DOHH2 (cell line): ENCODE measurements around the gene TNS1.

Source experiments
- H3F3A ChIP-seq: fragments of 200-600 bp; sonication (generic), shearing (Covaris generic); 2 replicates; pipeline ENCODE4 v1.6.0; 2016; ENCODE audit warnings: antibody characterized with exemption, mild to moderate bottlenecking; ENCODE audit not compliant: control insufficient read depth, insufficient read depth
- H3K27ac ChIP-seq: fragments of 200-600 bp; sonication (generic); 2 replicates; pipeline ENCODE4 v1.5.1; 2014; ENCODE audit warnings: low read depth, mild to moderate bottlenecking, low read length, moderate library complexity
- H3K27me3 ChIP-seq: fragments of 200-600 bp; sonication (generic); 2 replicates; pipeline ENCODE4 v1.6.1; 2014; ENCODE audit warnings: mild to moderate bottlenecking, low read length, mixed read lengths; ENCODE audit not compliant: control insufficient read depth
- H3K36me3 ChIP-seq: fragments of 200-600 bp; sonication (generic); 2 replicates; pipeline ENCODE4 v1.6.1; 2014; ENCODE audit warnings: mild to moderate bottlenecking, low read length, moderate library complexity, mixed read lengths; ENCODE audit not compliant: control insufficient read depth
- H3K4me1 ChIP-seq: fragments of 200-600 bp; sonication (generic); 2 replicates; pipeline ENCODE4 v1.6.1; 2014; ENCODE audit warnings: mild to moderate bottlenecking, low read length, mixed read lengths; ENCODE audit not compliant: control insufficient read depth
- H3K4me2 ChIP-seq: fragments of 200-600 bp; sonication (generic); 2 replicates; pipeline ENCODE4 v1.6.0; 2014; ENCODE audit warnings: mild to moderate bottlenecking, low read length, moderate library complexity
- H3K4me3 ChIP-seq: fragments of 200-600 bp; sonication (generic); 2 replicates; pipeline ENCODE4 v1.5.1; 2014; ENCODE audit warnings: mild to moderate bottlenecking, low read length, mixed read lengths
- H3K79me2 ChIP-seq: fragments of 200-600 bp; sonication (generic); 2 replicates; pipeline ENCODE4 v1.6.1; 2014; ENCODE audit warnings: mild to moderate bottlenecking, low read length, mixed read lengths; ENCODE audit not compliant: control insufficient read depth
- H3K9me2 ChIP-seq: fragments of 200-600 bp; sonication (generic); replicated peaks from 2 replicates; pipeline ENCODE4 v1.6.1; 2014; ENCODE audit warnings: mild to moderate bottlenecking, low read length, mixed read lengths; ENCODE audit not compliant: control insufficient read depth
- H3K9me3 ChIP-seq: fragments of 200-600 bp; sonication (generic); 2 replicates; pipeline ENCODE4 v1.6.1; 2014; ENCODE audit warnings: antibody characterized with exemption, low read length, mixed read lengths; ENCODE audit not compliant: control insufficient read depth, insufficient read depth
- H4K20me1 ChIP-seq: fragments of 200-600 bp; sonication (generic); 2 replicates; pipeline ENCODE4 v1.6.0; 2014; ENCODE audit warnings: low read depth, mild to moderate bottlenecking, antibody characterized with exemption, low read length, moderate library complexity; ENCODE audit not compliant: control insufficient read depth, insufficient read depth
- EZH2phosphoT487 ChIP-seq: fragments of 200-600 bp; sonication (generic); IDR thresholded peaks from 2 replicates; pipeline ENCODE4 v1.6.1; 2017; ENCODE audit warnings: borderline replicate concordance, mild to moderate bottlenecking, antibody characterized with exemption, low read length, moderate library complexity, mixed read lengths
- TF ChIP-seq, protein P1 (sequence below): fragments of 200-600 bp; sonication (generic); IDR thresholded peaks from one replicate; pipeline ENCODE4 v1.5.1; 2014; ENCODE audit warnings: antibody characterized with exemption, mild to moderate bottlenecking, low read depth, low read length; ENCODE audit not compliant: poor library complexity, severe bottlenecking

The TNS1 gene

DNA sequence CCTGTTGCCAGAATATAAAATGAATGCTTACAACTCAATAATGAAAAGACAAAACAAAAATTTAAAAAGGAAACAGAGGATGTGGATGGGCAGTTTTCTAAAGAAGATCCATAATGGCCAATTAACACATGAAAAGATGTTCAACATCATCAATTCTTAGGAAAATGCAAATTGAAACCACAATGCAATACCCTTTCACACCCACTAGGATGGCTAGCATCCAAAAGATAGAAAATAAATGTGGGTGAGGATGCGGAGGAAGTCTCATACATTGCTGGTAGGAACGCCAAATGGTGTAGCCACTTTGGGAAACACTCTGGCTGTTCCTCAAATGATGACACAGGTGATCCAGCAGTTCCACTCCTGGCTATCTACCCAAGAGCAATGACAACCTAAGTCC, 130.5 kb downstream of the TNS1 start:
- Histone ChIP-seq H3K36me3 (no peaks in the 10 kb centered on the region), H3K27ac (no peak overlapping the region), H3K9me3 (no peaks in the 10 kb centered on the region), H3K4me1 (no peaks in the 10 kb centered on the region), H3K4me3 (no peak overlapping the region), H3K27me3 (peaks cover 9% of the 10 kb centered on the region; the same call in 1 of the 2 replicates), H3F3A (no peaks in the 10 kb centered on the region), H3K79me2 (no peaks in the 10 kb centered on the region), H4K20me1 (no peaks in the 10 kb centered on the region), H3K9me2 (no peaks in the 10 kb centered on the region), H3K4me2 (no peak overlapping the region)
- no peak for TF ChIP-seq EZH2phosphoT487
- TF ChIP-seq, protein P1, sequence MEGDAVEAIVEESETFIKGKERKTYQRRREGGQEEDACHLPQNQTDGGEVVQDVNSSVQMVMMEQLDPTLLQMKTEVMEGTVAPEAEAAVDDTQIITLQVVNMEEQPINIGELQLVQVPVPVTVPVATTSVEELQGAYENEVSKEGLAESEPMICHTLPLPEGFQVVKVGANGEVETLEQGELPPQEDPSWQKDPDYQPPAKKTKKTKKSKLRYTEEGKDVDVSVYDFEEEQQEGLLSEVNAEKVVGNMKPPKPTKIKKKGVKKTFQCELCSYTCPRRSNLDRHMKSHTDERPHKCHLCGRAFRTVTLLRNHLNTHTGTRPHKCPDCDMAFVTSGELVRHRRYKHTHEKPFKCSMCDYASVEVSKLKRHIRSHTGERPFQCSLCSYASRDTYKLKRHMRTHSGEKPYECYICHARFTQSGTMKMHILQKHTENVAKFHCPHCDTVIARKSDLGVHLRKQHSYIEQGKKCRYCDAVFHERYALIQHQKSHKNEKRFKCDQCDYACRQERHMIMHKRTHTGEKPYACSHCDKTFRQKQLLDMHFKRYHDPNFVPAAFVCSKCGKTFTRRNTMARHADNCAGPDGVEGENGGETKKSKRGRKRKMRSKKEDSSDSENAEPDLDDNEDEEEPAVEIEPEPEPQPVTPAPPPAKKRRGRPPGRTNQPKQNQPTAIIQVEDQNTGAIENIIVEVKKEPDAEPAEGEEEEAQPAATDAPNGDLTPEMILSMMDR = no peak

DNA sequence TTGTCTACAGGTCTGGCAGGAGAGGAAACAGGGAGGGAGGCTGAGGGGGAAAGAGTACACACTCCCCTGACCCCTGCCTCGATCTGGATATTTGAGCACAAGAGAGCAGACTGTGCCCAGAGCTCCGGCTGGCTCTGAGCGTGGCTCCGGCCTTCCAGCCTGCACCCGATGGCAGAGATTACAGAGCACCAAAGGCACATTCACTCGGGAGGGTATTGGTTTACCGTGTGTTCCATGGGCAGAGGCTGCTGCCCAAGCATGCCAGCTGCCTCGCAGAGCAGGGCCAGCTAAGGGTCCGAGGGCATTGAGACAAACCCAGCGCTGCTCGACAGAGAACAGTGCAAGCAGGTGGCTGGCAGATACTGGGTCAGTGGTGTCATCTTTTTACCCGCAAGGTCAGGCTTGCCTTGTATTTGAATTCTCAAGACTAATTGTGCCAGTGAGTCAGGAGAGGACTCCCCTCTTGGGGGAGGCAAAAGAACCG, 132.2 kb downstream of the TNS1 start:
- Histone ChIP-seq H3K9me3 (no peaks in the 10 kb centered on the region), H3K4me3 (no peak overlapping the region), H3K36me3 (no peaks in the 10 kb centered on the region), H4K20me1 (no peaks in the 10 kb centered on the region; the same call in 1 of the 2 replicates), H3K9me2 (no peaks in the 10 kb centered on the region), H3K4me1 (peaks cover 2% of the 10 kb centered on the region), H3F3A (no peaks in the 10 kb centered on the region), H3K27ac (no peak overlapping the region), H3K4me2 (no peak overlapping the region), H3K27me3 (no peaks in the 10 kb centered on the region), H3K79me2 (no peaks in the 10 kb centered on the region)
- TF ChIP-seq, protein P1 = no peak

DNA sequence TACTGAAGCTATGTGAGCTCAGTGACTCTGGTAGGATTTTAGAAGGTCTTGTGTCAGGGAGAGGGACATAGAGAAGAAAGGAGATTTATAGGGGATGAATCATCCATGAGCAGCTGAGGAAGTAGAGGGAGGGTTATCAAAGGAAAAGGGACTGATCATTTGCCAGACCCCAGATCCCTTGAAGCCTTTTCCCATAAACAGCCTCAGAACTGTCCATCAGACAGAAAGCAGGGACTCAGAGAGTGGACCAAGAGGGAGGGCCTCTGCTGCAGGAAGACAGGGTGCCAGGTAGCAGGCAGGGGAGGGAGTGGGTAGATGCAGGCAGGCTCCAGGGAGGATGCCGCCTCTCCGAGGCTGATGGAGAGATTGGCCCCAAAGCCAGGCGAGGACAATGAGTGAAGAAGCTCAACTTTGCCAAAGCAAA, 133.9 kb downstream of the TNS1 start:
- no peak overlapping the region for H3K27ac ChIP-seq
- peaks cover 15% of the 10 kb centered on the region for H3K4me1 ChIP-seq
- H3K4me3 ChIP-seq = no peak overlapping the region
- no peaks in the 10 kb centered on the region for H3K9me3 ChIP-seq
- H3F3A ChIP-seq = no peaks in the 10 kb centered on the region
- no peak overlapping the region for H3K4me2 ChIP-seq
- H3K36me3 ChIP-seq = no peaks in the 10 kb centered on the region
- H3K27me3 ChIP-seq = no peaks in the 10 kb centered on the region
- H3K9me2 ChIP-seq = no peaks in the 10 kb centered on the region
- H3K79me2 ChIP-seq = no peaks in the 10 kb centered on the region
- TF ChIP-seq, protein P1 = no peak
- TF ChIP-seq EZH2phosphoT487 = no peak
- no peaks in the 10 kb centered on the region; the same call in 1 of the 2 replicates for H4K20me1 ChIP-seq
